Fibroblast of the aortic adventitia (primary cell): ENCODE results near the gene CLIP1. TPM values are rescaled to one million over a fixed set of nuclear protein-coding genes. Genes with fewer than 3 reads are reported as not detected.
A peak's percentile ranks its signal among the peaks of the same experiment; 100 is the strongest.
"Not testable (repeated sequence)": the region's sequence is repeated elsewhere in the genome, so short reads cannot be mapped to it uniquely, and the experiment has no call there.

ENCODE experiments used
- DNase-seq: peaks from one replicate; pipeline ENCODE4 v3.0.0-alpha.2; 2010; ENCODE audit warnings: low read depth
- H3K4me3 ChIP-seq: 2 replicates; pipeline ENCODE4 v1.5.1; 2011; ENCODE audit warnings: low read depth, mild to moderate bottlenecking, control low read depth, low read length, moderate library complexity
- CTCF ChIP-seq: IDR thresholded peaks from 2 replicates; pipeline ENCODE4 v1.5.1; 2011; ENCODE audit warnings: mild to moderate bottlenecking, low read length, control low read depth, inconsistent platforms; ENCODE audit not compliant: insufficient read depth
- total RNA-seq: library from RNA; depleted of rRNA; stranded (reverse); fragments of >200 nt; gene quantifications from 2 replicates; pipeline ENCODE4 v1.2.3, GENCODE V29; 2012; ENCODE audit warnings: low replicate concordance

Gene CLIP1
- total RNA-seq, 1 donor: 80.3 TPM

GRCh38 chr12:122265886-122266229, 156.6 kb downstream of the CLIP1 start:
- peak overlapping the region; percentile 97 for H3K4me3 ChIP-seq
- DNase-seq: no peak
- no peak for TF ChIP-seq CTCF

GRCh38 chr12:122265476-122265875, 157.0 kb downstream of the CLIP1 start:
- TF ChIP-seq CTCF: no peak
- no peak for DNase-seq
- peak overlapping the region; percentile 97 for H3K4me3 ChIP-seq

- not testable (repeated sequence) for DNase-seq
Observed at GRCh38 chr12:122260735-122261134, 161.7 kb downstream of the CLIP1 start.

GRCh38 chr12:122258939-122259338, 163.5 kb downstream of the CLIP1 start:
- not testable (repeated sequence) for H3K4me3 ChIP-seq

More at GRCh38 chr12:122260735-122261134, 161.7 kb downstream of the CLIP1 start:
- H3K4me3 ChIP-seq: not testable (repeated sequence)

DNA sequence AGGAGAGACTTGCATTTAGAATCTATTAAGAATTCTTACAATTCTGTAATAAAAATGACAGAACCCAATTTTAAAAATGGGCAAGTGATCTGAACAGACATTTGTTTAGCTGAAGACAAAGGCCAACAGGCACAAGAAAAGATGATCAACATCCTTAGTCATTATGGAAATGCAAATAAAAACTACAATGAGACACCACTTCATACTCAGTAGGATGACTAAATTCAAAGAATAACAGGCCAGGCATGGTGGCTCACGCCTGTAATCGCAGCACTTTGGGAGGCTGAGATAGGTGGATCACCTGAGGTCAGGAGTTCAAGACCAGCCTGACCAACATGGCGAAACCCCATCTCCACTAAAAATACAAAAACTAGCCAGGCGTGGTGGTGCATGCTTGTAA, 164.0 kb downstream of the CLIP1 start:
- H3K4me3 ChIP-seq, DNase-seq: not testable (repeated sequence)

More at GRCh38 chr12:122258939-122259338, 163.5 kb downstream of the CLIP1 start:
- not testable (repeated sequence) for DNase-seq

- no peak for TF ChIP-seq CTCF
- no peak overlapping the region for H3K4me3 ChIP-seq
- no peak for DNase-seq
Observed at GRCh38 chr12:122250536-122250935, 171.9 kb downstream of the CLIP1 start.

DNA sequence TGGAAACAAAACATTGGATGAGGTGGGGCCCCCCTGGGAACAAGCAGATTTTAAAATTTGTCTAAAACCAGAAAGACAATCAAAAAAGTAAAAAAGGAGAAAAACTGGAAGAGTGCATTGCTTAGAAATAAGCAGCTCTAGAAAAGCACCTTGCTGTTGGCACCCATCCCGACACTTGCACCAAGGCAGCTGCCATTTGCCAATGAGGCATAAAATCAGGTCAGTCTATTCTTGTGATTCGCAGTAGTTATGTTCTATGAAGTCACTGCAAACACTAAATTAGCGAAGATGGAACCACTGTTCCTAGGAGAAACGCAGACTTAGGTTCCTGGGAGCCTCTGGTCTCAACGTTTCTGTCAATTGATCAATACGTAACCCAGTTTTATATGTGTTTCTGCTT, 172.4 kb downstream of the CLIP1 start:
- no peak for DNase-seq
- H3K4me3 ChIP-seq: no peak overlapping the region
- no peak for TF ChIP-seq CTCF

- no peak for DNase-seq
- no peak overlapping the region for H3K4me3 ChIP-seq
- no peak for TF ChIP-seq CTCF
Observed at GRCh38 chr12:122245553-122245952, 176.9 kb downstream of the CLIP1 start.
